ENCODE data around the gene CHST15.

The CHST15 gene

DNA sequence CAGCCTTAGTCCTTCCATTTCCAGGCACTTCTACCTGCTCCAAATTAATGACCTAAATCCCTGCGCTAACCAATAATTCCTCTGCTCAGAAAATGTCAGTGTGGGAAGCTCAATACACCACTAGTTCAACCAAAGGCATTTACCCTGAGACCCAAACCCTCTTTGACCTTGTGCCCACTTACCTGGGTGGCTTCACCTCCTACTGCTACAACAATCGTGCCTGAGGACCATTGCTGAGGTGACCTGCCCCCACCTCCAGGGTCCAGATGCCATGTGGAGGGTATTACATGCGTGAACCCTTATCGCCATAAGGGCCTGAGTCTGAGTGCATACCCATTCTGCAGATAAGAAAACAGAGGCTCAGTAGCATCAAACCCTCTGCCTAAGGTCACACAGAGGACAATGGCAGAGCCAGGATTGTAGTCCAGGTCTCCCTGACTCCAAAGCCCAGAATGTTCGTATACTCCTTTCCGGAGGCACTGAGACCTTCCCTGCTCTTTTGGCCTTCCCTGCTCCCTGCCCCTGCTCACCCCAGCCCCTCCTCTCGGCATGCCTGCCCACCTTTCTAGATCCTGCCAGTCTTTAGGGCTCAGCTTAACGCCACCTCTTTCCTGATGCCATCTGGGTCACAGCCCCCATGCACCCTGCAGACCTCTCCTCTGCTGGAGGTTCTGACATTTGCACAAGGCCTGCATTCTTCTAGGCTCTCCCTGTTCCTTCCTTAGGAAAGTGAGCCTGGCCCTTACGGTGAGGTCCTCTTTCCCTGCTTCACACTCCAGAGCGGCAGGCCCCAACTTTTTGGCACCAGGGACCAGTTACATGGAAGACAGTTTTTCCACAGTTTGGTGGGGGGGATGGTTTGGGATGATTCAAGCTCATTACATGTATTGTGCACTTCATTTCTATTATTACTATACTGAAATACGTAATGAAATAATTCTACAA, 94.9 kb downstream of the CHST15 start:
- H3K27me3 ChIP-seq (ENCODE audit: control insufficient read depth, insufficient read depth, low read length), result peaks cover 2% of the 10 kb centered on the region; the same call in 1 of the 2 replicates
- WGBS (ENCODE audit: insufficient coverage, insufficient read length), result no CpG with 5 or more reads among the region's 11 CpGs
- H3K9me3 ChIP-seq (ENCODE audit: control insufficient read depth, insufficient read depth, low read length), result no peaks in the 10 kb centered on the region
- no peak for DNase-seq (ENCODE audit: low read depth, low spot score)
- H3K4me1 ChIP-seq (ENCODE audit: control insufficient read depth, insufficient read depth, low read length), result peaks cover 1% of the 10 kb centered on the region
- no peaks in the 10 kb centered on the region for H3K36me3 ChIP-seq (ENCODE audit: control insufficient read depth, insufficient read depth, low read length)
- no peak overlapping the region for H3K27ac ChIP-seq (ENCODE audit: low read length)
- H3K4me3 ChIP-seq (ENCODE audit: low read length), result no peak overlapping the region

DNA sequence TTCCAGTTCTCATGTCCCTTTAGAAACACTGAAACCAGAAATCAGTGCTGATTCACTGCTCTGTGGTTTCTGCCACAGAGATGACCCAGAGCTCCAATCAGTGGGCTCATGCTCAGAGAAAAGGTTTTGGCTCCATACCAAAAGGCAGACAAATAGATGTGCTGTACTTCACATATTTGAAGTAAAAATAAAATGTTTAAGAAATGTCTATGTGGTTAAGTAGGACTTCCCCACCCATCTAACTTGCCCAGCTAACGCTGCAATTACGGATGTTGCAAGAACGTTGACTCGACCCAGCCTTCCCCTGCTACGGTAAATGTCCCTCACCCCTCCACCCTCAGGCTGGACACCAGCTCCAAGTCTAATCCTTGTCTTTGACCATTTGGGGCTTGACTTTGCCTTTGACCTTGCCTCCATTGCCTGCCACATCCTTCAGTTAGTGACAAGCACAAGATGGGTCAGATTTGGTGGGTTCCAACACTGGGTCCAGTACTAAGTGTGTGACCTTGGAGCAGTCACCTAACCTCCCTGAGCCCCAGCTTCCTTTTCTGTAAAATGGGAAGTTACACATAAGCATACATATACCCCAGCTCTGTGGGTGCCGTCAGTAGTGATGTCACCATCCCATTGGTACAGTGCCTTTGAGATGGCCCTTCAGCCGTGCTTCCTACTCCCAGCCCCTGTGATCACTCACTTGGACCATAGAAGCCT, 95.8 kb downstream of the CHST15 start:
- WGBS (ENCODE audit: insufficient coverage, insufficient read length), result no CpG with 5 or more reads among the region's 7 CpGs

DNA sequence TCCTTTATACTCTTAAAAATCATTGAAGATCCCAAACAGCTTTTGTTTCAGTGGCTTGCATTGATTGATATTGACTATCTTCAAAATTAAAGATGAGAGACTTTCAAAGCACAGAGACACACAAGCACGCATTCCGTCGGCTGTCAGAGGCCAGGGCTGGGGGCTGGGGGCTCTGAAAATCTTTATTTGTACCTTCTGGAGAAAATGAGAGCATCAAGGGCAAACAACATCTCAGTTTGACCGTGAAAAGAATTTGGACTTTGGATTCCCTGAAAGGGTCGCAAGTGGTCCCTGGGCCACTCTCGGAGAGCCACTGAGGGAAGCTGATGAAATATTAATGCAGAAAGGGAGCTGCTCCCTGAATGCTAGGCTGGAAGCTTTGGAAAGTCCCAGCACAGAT, 96.4 kb downstream of the CHST15 start:
- H3K9me3 ChIP-seq (ENCODE audit: control insufficient read depth, insufficient read depth, low read length), result no peaks in the 10 kb centered on the region
- H3K4me1 ChIP-seq (ENCODE audit: control insufficient read depth, insufficient read depth, low read length), result peaks cover 1% of the 10 kb centered on the region
- no peak for DNase-seq (ENCODE audit: low read depth, low spot score)
- no peak overlapping the region for H3K4me3 ChIP-seq (ENCODE audit: low read length)
- H3K36me3 ChIP-seq (ENCODE audit: control insufficient read depth, insufficient read depth, low read length), result no peaks in the 10 kb centered on the region
- no peak overlapping the region for H3K27ac ChIP-seq (ENCODE audit: low read length)
- peaks cover 3% of the 10 kb centered on the region; the same call in 1 of the 2 replicates for H3K27me3 ChIP-seq (ENCODE audit: control insufficient read depth, insufficient read depth, low read length)
- WGBS (ENCODE audit: insufficient coverage, insufficient read length), result no CpG with 5 or more reads among the region's 6 CpGs

More for the DNA sequence above, 95.8 kb downstream of the CHST15 start:
- no peak for DNase-seq (ENCODE audit: low read depth, low spot score)
- Histone ChIP-seq H3K4me1 (ENCODE audit: control insufficient read depth, insufficient read depth, low read length) (peaks cover 1% of the 10 kb centered on the region), H3K27me3 (ENCODE audit: control insufficient read depth, insufficient read depth, low read length) (peaks cover 2% of the 10 kb centered on the region; the same call in 1 of the 2 replicates), H3K27ac (ENCODE audit: low read length) (no peak overlapping the region), H3K4me3 (ENCODE audit: low read length) (no peak overlapping the region), H3K36me3 (ENCODE audit: control insufficient read depth, insufficient read depth, low read length) (no peaks in the 10 kb centered on the region), H3K9me3 (ENCODE audit: control insufficient read depth, insufficient read depth, low read length) (no peaks in the 10 kb centered on the region)

DNA sequence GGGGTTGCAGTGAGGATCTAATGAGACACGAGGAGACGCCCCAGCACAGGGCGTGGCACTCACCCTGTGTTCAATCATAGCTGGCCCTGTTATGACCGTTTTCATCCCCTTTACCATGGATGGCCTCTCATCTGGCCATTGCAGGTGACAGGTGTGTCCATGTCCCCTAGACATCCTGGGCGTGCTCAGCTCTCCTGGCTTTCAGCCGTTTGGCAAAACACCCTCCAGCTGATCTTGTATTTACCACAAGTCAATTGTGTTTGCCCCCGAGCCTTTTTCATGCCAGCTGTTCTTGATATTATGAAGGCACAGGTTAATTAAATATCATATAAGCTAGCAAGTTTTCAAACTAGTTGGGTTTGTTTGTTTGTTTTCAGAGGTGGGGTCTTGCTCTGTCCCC, 97.1 kb downstream of the CHST15 start:
- Histone ChIP-seq H3K27ac (ENCODE audit: low read length) (no peak overlapping the region), H3K27me3 (ENCODE audit: control insufficient read depth, insufficient read depth, low read length) (peaks cover 5% of the 10 kb centered on the region; the same call in 1 of the 2 replicates), H3K9me3 (ENCODE audit: control insufficient read depth, insufficient read depth, low read length) (no peaks in the 10 kb centered on the region), H3K4me3 (ENCODE audit: low read length) (no peak overlapping the region), H3K4me1 (ENCODE audit: control insufficient read depth, insufficient read depth, low read length) (peaks cover 1% of the 10 kb centered on the region), H3K36me3 (ENCODE audit: control insufficient read depth, insufficient read depth, low read length) (no peaks in the 10 kb centered on the region)
- DNase-seq (ENCODE audit: low read depth, low spot score), result no peak
- no CpG with 5 or more reads among the region's 7 CpGs for WGBS (ENCODE audit: insufficient coverage, insufficient read length)

DNA sequence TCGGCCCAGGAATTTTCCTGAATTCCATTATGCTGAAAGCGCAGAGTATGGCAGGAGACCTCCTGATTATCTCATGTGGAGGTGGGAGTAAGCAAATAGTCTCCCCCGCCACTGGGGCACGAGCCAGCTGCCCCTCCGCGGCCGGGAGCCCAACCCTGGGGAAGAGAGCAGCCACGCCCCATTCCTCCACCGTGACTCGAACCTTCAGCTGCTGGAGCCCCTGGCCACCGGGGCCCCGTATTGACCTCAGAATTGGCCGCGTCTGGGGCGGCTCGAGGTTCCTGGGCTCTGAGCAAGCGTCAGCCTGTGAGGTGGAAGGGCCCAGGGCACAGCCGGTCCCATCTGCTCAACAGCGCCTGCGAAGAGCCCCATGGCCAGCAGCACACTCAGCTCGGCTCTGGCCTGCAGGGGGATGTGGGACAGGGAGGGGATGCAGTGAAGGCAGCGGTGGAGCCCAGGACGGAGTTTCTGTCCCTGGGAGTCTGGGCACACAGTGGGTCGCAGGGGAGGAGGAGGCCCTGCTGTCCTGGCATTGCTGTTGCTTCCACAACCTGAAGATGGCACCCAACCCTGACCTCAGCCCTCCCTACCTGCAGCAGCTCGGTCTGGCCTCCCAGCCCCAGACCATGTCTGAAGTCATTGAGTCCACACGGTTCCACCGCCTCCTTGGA, 97.8 kb downstream of the CHST15 start:
- no peak for DNase-seq (ENCODE audit: low read depth, low spot score)
- Histone ChIP-seq H3K4me1 (ENCODE audit: control insufficient read depth, insufficient read depth, low read length) (peaks cover 1% of the 10 kb centered on the region), H3K9me3 (ENCODE audit: control insufficient read depth, insufficient read depth, low read length) (no peaks in the 10 kb centered on the region), H3K27me3 (ENCODE audit: control insufficient read depth, insufficient read depth, low read length) (peaks cover 8% of the 10 kb centered on the region; the same call in 1 of the 2 replicates), H3K4me3 (ENCODE audit: low read length) (peak overlapping the region; percentile 14; the same call in 1 of the 2 replicates), H3K27ac (ENCODE audit: low read length) (no peak overlapping the region), H3K36me3 (ENCODE audit: control insufficient read depth, insufficient read depth, low read length) (no peaks in the 10 kb centered on the region)
- WGBS (ENCODE audit: insufficient coverage, insufficient read length), result no CpG with 5 or more reads among the region's 27 CpGs

DNA sequence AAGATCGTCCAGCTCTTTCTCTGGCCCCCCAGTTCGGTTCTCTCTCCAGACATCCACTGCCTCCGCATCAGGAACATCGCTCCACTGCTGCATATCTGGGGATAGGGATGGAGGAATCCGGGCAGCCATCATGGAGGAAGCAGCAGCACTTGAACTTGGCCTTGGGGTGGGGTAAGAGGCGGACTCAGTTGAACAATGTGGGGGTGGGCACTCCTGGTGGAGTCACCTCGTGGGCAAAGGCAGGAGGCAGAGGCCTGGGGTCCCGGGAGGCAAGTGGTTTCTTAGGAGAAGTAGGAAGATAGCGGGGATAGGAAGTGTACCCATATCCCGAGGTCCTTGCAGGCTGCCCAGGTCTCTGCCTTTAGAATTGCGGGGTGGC, 98.3 kb downstream of the CHST15 start:
- no CpG with 5 or more reads among the region's 11 CpGs for WGBS (ENCODE audit: insufficient coverage, insufficient read length)

DNA sequence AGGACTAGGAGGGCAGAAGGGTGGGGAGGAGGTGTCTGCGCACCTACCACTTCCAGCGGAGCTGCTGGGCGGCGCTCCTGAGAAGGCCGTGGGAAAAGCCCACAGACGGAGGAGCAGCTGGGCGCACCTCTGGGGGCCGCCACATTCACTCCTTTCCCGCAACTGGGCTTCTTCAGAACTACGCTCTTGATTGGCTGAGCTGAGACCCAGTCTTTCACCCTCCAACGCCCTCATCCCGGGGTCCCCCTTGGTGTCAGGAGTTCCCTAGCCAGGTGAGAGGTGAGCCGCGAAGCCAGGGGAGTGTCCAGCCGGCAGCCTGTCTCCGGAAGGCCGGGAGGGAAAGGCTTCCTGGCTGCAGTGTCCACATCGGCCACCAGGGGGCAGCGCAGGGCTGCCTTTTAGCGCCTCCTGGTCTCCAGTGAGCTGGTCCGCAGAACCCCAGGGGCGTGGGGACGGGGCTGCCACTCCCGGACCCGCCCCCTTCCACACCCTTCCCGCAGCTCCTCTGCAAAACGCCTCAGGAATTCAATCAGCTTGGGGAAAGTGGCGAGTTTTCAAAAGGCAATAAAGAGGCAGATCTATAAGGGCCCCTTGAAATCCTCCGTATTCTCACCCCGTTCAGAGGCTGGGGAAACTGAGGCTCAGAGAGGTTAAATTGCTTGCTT, 98.8 kb downstream of the CHST15 start:
- no CpG with 5 or more reads among the region's 30 CpGs for WGBS (ENCODE audit: insufficient coverage, insufficient read length)
- peaks cover 8% of the 10 kb centered on the region; the same call in 1 of the 2 replicates for H3K27me3 ChIP-seq (ENCODE audit: control insufficient read depth, insufficient read depth, low read length)
- peaks cover 1% of the 10 kb centered on the region; the same call in 1 of the 2 replicates for H3K4me1 ChIP-seq (ENCODE audit: control insufficient read depth, insufficient read depth, low read length)
- peak overlapping the region; percentile 14; the same call in 1 of the 2 replicates for H3K4me3 ChIP-seq (ENCODE audit: low read length)
- H3K27ac ChIP-seq (ENCODE audit: low read length), result no peak overlapping the region
- no peaks in the 10 kb centered on the region for H3K9me3 ChIP-seq (ENCODE audit: control insufficient read depth, insufficient read depth, low read length)
- DNase-seq (ENCODE audit: low read depth, low spot score), result peak; percentile 86
- no peaks in the 10 kb centered on the region for H3K36me3 ChIP-seq (ENCODE audit: control insufficient read depth, insufficient read depth, low read length)

More for the DNA sequence above, 98.3 kb downstream of the CHST15 start:
- peaks cover 1% of the 10 kb centered on the region for H3K4me1 ChIP-seq (ENCODE audit: control insufficient read depth, insufficient read depth, low read length)
- no peak for DNase-seq (ENCODE audit: low read depth, low spot score)
- peaks cover 8% of the 10 kb centered on the region; the same call in 1 of the 2 replicates for H3K27me3 ChIP-seq (ENCODE audit: control insufficient read depth, insufficient read depth, low read length)
- no peaks in the 10 kb centered on the region for H3K36me3 ChIP-seq (ENCODE audit: control insufficient read depth, insufficient read depth, low read length)
- H3K4me3 ChIP-seq (ENCODE audit: low read length), result peak overlapping the region; percentile 14; the same call in 1 of the 2 replicates
- H3K27ac ChIP-seq (ENCODE audit: low read length), result no peak overlapping the region
- no peaks in the 10 kb centered on the region for H3K9me3 ChIP-seq (ENCODE audit: control insufficient read depth, insufficient read depth, low read length)

DNA sequence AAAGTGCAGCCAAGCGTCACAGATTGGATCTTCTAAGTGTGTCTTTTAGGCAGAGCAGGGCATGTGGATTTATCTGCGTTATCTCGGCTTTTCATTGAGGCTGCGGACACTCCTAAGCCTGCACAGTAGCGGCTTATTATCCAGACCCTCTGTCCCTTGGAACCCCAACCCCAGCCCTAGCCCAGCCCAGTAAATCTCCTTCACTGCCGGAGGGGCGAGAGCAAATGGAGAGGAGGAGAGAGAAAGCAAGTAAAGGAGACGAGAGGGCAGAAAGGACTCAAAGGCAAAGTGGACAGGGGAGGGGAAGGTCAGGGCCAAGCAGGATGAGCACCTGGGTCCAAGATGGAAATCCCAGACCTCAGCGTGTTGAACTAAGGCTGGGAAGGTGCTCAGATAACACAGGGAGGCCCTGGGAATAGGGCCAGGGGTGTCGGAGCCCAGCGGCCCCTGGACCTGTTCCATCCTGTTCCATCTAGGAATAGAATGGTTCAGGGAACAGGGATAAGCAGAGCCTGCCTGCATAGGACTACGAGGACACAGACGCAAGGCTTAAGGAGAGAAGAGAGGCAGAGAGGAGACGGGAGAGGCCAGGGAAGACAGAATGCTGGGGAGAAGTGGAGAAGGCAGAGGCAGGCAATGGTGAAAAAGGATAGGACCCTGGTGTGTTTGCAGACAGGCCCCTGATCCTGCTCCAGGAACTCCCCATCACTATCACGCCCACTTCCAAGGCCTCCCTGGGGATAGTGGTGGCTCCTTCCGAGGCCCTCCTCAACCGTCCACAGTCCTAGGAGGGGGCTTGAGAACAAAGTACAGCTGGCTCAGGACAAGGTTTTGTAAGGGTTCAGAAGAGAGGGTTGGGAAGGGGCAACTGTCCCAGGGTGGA, 99.6 kb downstream of the CHST15 start:
- H3K4me3 ChIP-seq (ENCODE audit: low read length), result no peak overlapping the region
- WGBS (ENCODE audit: insufficient coverage, insufficient read length), result no CpG with 5 or more reads among the region's 17 CpGs

More for the DNA sequence above, 99.6 kb downstream of the CHST15 start:
- no peak overlapping the region for H3K27ac ChIP-seq (ENCODE audit: low read length)
- no peaks in the 10 kb centered on the region for H3K36me3 ChIP-seq (ENCODE audit: control insufficient read depth, insufficient read depth, low read length)
- H3K27me3 ChIP-seq (ENCODE audit: control insufficient read depth, insufficient read depth, low read length), result peaks cover 8% of the 10 kb centered on the region; the same call in 1 of the 2 replicates
- peaks cover 1% of the 10 kb centered on the region; the same call in 1 of the 2 replicates for H3K4me1 ChIP-seq (ENCODE audit: control insufficient read depth, insufficient read depth, low read length)
- no peak for DNase-seq (ENCODE audit: low read depth, low spot score)
- H3K9me3 ChIP-seq (ENCODE audit: control insufficient read depth, insufficient read depth, low read length), result no peaks in the 10 kb centered on the region

Data from iPS DF 6.9 (cell line).